HepG2 (cell line): ENCODE measurements around the gene SH2D3A. TPM values are rescaled to one million over a fixed set of nuclear protein-coding genes. Genes with fewer than 3 reads are reported as not detected.

ENCODE experiments used
- ATAC-seq: fragments of 200-7000 bp; cut with Tn5 transposase; 3 replicates; pipeline ENCODE4 v1.9.1; 2020; ENCODE audit warnings: mild to moderate bottlenecking, moderate library complexity
- BruUV-seq: library from RNA; stranded (reverse); fragments of 400-500 nt; replicated peaks from 2 replicates; lab custom pipeline; 2021; lab: Mats Ljungman, UMichigan
- CTCF ChIA-PET: fragments of 300-600 bp; formaldehyde crosslinking; extraction: SDS; loops from one replicate; lab custom pipeline; 2021; ENCODE audit warnings: low total read pairs, inconsistent platforms, low intra/inter-chr PET ratio; lab: Yijun Ruan, JAX
- POLR2A ChIA-PET: fragments of 350-600 bp; sonication (Branson Sonifier 250); formaldehyde crosslinking; loops from one replicate; lab custom pipeline; 2020; ENCODE audit warnings: antibody characterized with exemption, inconsistent platforms; lab: Yijun Ruan, JAX
- DNase-seq: peaks from one replicate; pipeline ENCODE4 v3.0.0-alpha.2; 2015; ENCODE audit warnings: low spot score
- FAIRE-seq: peaks from 3 replicates; lab custom pipeline; 2011; peaks lifted over from hg19 to GRCh38; lab: Jason Lieb, UNC
- H2AFZ ChIP-seq: one replicate; pipeline ENCODE4 v1.6.1; 2011; ENCODE audit warnings: low read length, inconsistent platforms
- H3K27ac ChIP-seq: fragments of 300-600 bp; 3 replicates; pipeline ENCODE4 v1.8.0; 2011; ENCODE audit warnings: mixed run types, mild to moderate bottlenecking, mixed read lengths, low read length, inconsistent platforms; ENCODE audit not compliant: insufficient read depth; ENCODE audit errors: extremely low read length
- H3K27me3 ChIP-seq, 2 experiments: fragments of 200-600 bp in 1 of 2; 2 replicates in 1 of 2; 3 replicates in 1 of 2; pipeline versions ENCODE4 v1.6.0 to v1.8.0; 2011; ENCODE audit warnings: low read length in 2 of 2, mild to moderate bottlenecking in 2 of 2, moderate library complexity in 2 of 2, inconsistent platforms in 1 of 2; ENCODE audit not compliant: insufficient read depth in 2 of 2, control insufficient read depth in 1 of 2
- H3K36me3 ChIP-seq, 2 experiments: fragments of 200-600 bp in 1 of 2; replicated peaks in 1 of 2; 2 replicates in 1 of 2; 3 replicates in 1 of 2; pipeline versions ENCODE4 v1.5.1 to v1.8.0; 2011; ENCODE audit warnings: low read length in 2 of 2, inconsistent platforms in 1 of 2; ENCODE audit not compliant: insufficient read depth in 2 of 2, control insufficient read depth in 1 of 2
- H3K4me1 ChIP-seq: 2 replicates; pipeline ENCODE4 v1.5.1; 2012; ENCODE audit warnings: low read length, inconsistent platforms; ENCODE audit not compliant: insufficient read depth
- H3K4me2 ChIP-seq: 2 replicates; pipeline ENCODE4 v1.6.0; 2011; ENCODE audit warnings: low read depth, low read length, inconsistent platforms
- H3K4me3 ChIP-seq, 3 experiments: fragments of 200-600 bp in 1 of 3; sonication (generic), shearing (Covaris generic) in 1 of 3; replicated peaks in 1 of 3; 2 replicates each; pipeline ENCODE4 v1.5.1; 2011 to 2016; ENCODE audit warnings: low read length in 3 of 3, inconsistent platforms in 2 of 3, low read depth in 2 of 3, mild to moderate bottlenecking in 2 of 3, control low read depth in 1 of 3, mixed read lengths in 1 of 3; ENCODE audit not compliant: insufficient read depth in 1 of 3
- H3K79me2 ChIP-seq: one replicate; pipeline ENCODE4 v1.6.1; 2011; ENCODE audit warnings: low read length, inconsistent platforms; ENCODE audit not compliant: insufficient read depth
- H3K9ac ChIP-seq: 2 replicates; pipeline ENCODE4 v1.6.0; 2011; ENCODE audit warnings: mild to moderate bottlenecking, low read depth, low read length, inconsistent platforms; ENCODE audit not compliant: insufficient read depth
- H3K9me3 ChIP-seq: 2 replicates; pipeline ENCODE4 v1.5.1; 2012; ENCODE audit warnings: mild to moderate bottlenecking, low read length
- H4K20me1 ChIP-seq: 2 replicates; pipeline ENCODE4 v1.6.0; 2011; ENCODE audit warnings: inconsistent platforms, mild to moderate bottlenecking, low read length, moderate library complexity; ENCODE audit not compliant: insufficient read depth
- AHDC1 ChIP-seq: sonication (generic); formaldehyde crosslinking; IDR thresholded peaks from 2 replicates; pipeline ENCODE4 v1.5.1; 2020; ENCODE audit warnings: mild to moderate bottlenecking, missing genetic modification reagents, borderline replicate concordance
- ETV6 ChIP-seq: sonication (generic); formaldehyde crosslinking; conservative IDR thresholded peaks from 2 replicates; pipeline ENCODE4 v1.4.0; 2020; ENCODE audit warnings: missing genetic modification reagents
- EZH2 ChIP-seq: conservative IDR thresholded peaks from 2 replicates; pipeline ENCODE4 v1.6.1; 2012; ENCODE audit warnings: mild to moderate bottlenecking, low read depth, low read length, moderate library complexity
- HDAC2 ChIP-seq: sonication (generic); formaldehyde crosslinking; IDR thresholded peaks from 2 replicates; pipeline ENCODE4 v1.4.0; 2020; ENCODE audit warnings: missing genetic modification reagents
- MAFF ChIP-seq: IDR thresholded peaks from 2 replicates; pipeline ENCODE4 v1.6.1; 2011; ENCODE audit warnings: low read depth, low read length, improper control_type of control experiment
- ZEB1 ChIP-seq: IDR thresholded peaks from 2 replicates; pipeline ENCODE4 v1.6.1; 2012; ENCODE audit warnings: mild to moderate bottlenecking, low read depth, inconsistent platforms; ENCODE audit not compliant: insufficient replicate concordance
- ZNF263 ChIP-seq: sonication (generic); formaldehyde crosslinking; IDR thresholded peaks from 2 replicates; pipeline ENCODE4 v1.4.0; 2020; ENCODE audit warnings: missing genetic modification reagents
- ZSCAN21 ChIP-seq: sonication (generic); formaldehyde crosslinking; IDR thresholded peaks from 2 replicates; pipeline ENCODE4 v1.8.0; 2022; ENCODE audit warnings: mild to moderate bottlenecking, missing genetic modification reagents, moderate library complexity, borderline replicate concordance
- ZSCAN29 ChIP-seq: sonication (generic); formaldehyde crosslinking; conservative IDR thresholded peaks from 2 replicates; pipeline ENCODE4 v1.4.0; 2020; ENCODE audit warnings: mild to moderate bottlenecking, missing genetic modification reagents
- WGBS: methylation state at CpG from one replicate; pipeline ENCODE4 v1.1.6; 2017; ENCODE audit warnings: low lambda C conversion rate; 5-methylcytosine and 5-hydroxymethylcytosine counted together
- in situ Hi-C: cut with HindIII; loops from 2 replicates; pipeline ENCODE4 v1.10.0; 2017; ENCODE audit warnings: low pct_unique_long_range_greater_than_20kb; ENCODE audit not compliant: extremely low pct_ligation_motif_present
- intact Hi-C: fragments of 100-400 bp; cut with micrococcal nuclease; formaldehyde crosslinking; loops from one replicate; pipeline ENCODE4 v1.10.0; 2022; ENCODE audit not compliant: unreplicated experiment
- polyA plus RNA-seq, 8 experiments: library from polyadenylated mRNA; depleted of rRNA in 3 of 8; stranded (reverse) in 7 of 8; unstranded in 1 of 8; fragments of >200 nt; fragmentation: Illumina TruSeq in 4 of 8; extraction: Trizol in 4 of 8; gene quantifications; 2 replicates each; pipeline versions ENCODE4 v1.2.1 to v1.2.3, GENCODE V29; 2011 to 2016; ENCODE audit warnings: low read depth in 4 of 8, missing spikeins in 1 of 8, mixed read lengths in 1 of 8; ENCODE audit not compliant: insufficient read depth in 1 of 8
- total RNA-seq, 5 experiments: library from RNA; depleted of rRNA; stranded (reverse); fragments of >200 nt; fragmentation: Illumina TruSeq; extraction: Trizol; gene quantifications; 2 replicates each; pipeline ENCODE4 v1.2.3, GENCODE V29; 2016; ENCODE audit warnings: low read depth in 1 of 5

Gene SH2D3A
- total and polyA plus RNA-seq, 2 of the 13 experiments (the other 11 are each of a cell fraction or from before 2014, with no cell fraction given) = 1.0 to 2.2 TPM

DNA sequence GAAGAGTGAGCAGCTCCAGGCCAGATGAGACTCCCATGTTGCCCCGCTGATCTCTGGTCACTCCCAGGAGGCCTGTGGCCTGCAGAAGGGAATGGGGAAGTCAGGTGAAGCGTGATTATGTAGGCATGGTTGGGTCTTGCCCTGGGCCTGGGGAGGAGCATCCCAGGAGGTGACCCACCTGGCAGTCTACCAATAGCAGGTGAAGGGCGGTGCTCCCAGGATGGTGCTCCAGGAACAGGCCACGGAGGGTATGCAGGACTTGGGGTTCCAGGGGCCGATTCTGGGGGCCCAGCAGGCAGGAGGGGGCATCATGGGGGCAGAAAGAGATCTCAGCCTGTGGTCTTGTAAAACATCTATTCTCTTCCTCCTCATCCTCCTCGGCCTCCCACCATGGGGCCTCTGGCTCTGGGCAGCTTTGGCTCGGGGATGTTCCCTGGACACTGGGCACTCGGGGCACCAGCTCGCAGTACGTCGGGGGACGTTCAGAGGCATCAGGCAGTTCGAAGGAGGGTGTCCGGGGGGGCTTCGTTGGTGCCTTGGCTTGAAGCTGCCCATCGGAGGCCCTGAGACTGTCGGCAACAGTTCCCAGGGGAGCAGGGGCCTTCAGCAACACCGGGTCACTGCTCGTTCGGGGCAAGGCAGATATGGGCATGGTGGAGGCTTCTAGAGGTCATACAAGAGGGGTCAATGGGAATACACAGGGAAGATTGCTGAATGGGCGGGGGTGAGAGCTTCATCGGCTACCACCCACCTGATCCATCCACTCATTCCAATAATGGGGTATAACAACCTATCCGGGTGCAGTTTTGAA is 12.4 kb downstream of the SH2D3A start:
- DNase-seq = no peak
- H3K4me2 ChIP-seq = no peak overlapping the region
- ChIA-PET POLR2A (interaction anchor here (1.3 to 3.9 kb wide), 3 partner anchors 12 to 34 kb away, joined by 3 to 89 read pairs (median 6); partner anchors contain the start of genes C3, GPR108, SH2D3A and TRIP10), CTCF (interaction anchor here (3.2 kb wide), 1 partner anchor 16 kb away, joined by 25 read pairs; the partner anchor contains the start of genes GPR108 and TRIP10)
- H3K4me3 ChIP-seq = no peak overlapping the region
- H4K20me1 ChIP-seq = no peaks in the 10 kb centered on the region
- no peaks in the 10 kb centered on the region for H3K79me2 ChIP-seq
- FAIRE-seq = no peak
- 95% methylated on average over 17 of the region's 23 CpGs for WGBS
- no peak for ATAC-seq
- no peaks in the 10 kb centered on the region for H3K27me3 ChIP-seq
- intact Hi-C loops (loop anchor here (5.0 kb wide), 1 partner anchor 107 kb away; no protein-coding TSS in a partner anchor), in situ Hi-C loops (no loop called here)
- peaks cover 24% of the 10 kb centered on the region for H3K4me1 ChIP-seq
- H3K36me3 ChIP-seq = peaks cover 8 to 9% of the 10 kb centered on the region in 2 experiments
- no peaks in the 10 kb centered on the region for H3K9me3 ChIP-seq
- H2AFZ ChIP-seq = no peak overlapping the region
- TF ChIP-seq ZSCAN29 (CRISPR knock-in tag) = no peak
- TF ChIP-seq MAFF = no peak
- TF ChIP-seq EZH2 = no peak
- no peak for TF ChIP-seq ETV6 (CRISPR knock-in tag)
- TF ChIP-seq HDAC2 (CRISPR knock-in tag) = no peak
- no peak for TF ChIP-seq ZSCAN21 (CRISPR knock-in tag)
- no peak for TF ChIP-seq ZEB1
- no peak for TF ChIP-seq AHDC1
- TF ChIP-seq ZNF263 (CRISPR knock-in tag) = peak; percentile 69
- H3K27ac ChIP-seq = no peak overlapping the region
- BruUV-seq = no TSS peak
- no peak overlapping the region for H3K9ac ChIP-seq
